Fibroblast of villous mesenchyme (primary cell): ENCODE measurements around the gene IFNA1. TPM values are rescaled to one million over a fixed set of nuclear protein-coding genes. Genes with fewer than 3 reads are reported as not detected.

ENCODE experiments used
- DNase-seq: peaks from one replicate; pipeline ENCODE4 v3.0.0-alpha.2; 2010; ENCODE audit warnings: low read depth
- H3K4me3 ChIP-seq: 2 replicates; pipeline ENCODE4 v1.5.1; 2011; ENCODE audit warnings: low read depth, mild to moderate bottlenecking, low read length
- CTCF ChIP-seq: IDR thresholded peaks from 2 replicates; pipeline ENCODE4 v1.5.1; 2012; ENCODE audit warnings: low read depth, mild to moderate bottlenecking, low read length; ENCODE audit not compliant: insufficient read depth
- total RNA-seq: library from RNA; depleted of rRNA; stranded (reverse); fragments of >200 nt; gene quantifications from 2 replicates; pipeline ENCODE4 v1.2.3, GENCODE V29; 2012

Gene IFNA1
- total RNA-seq, 1 donor, result not detected

- H3K4me3 ChIP-seq, result no peak overlapping the region
- TF ChIP-seq CTCF, result no peak
- no peak for DNase-seq
These were observed 36.1 kb upstream of the IFNA1 start for GRCh38 chr9:21404146-21404545.

- H3K4me3 ChIP-seq, result no peak within 1 kb of the TSS
- no peak for DNase-seq
- no peak for TF ChIP-seq CTCF
These were observed 31.4 kb upstream of the IFNA1 start, which contains the start of gene IFNA8 for GRCh38 chr9:21408817-21409216. Gene IFNA8, plus strand, starts transcription at chr9:21409117. Its CDS starts 60 bp downstream, at chr9:21409177.

- no peak for DNase-seq
- H3K4me3 ChIP-seq, result no peak overlapping the region
- no peak for TF ChIP-seq CTCF
These were observed 28.1 kb upstream of the IFNA1 start for GRCh38 chr9:21412107-21412506.

- H3K4me3 ChIP-seq, result no peak overlapping the region
- no peak for TF ChIP-seq CTCF
- no peak for DNase-seq
These were observed 27.1 kb upstream of the IFNA1 start for GRCh38 chr9:21413151-21413550.

GRCh38 chr9:21413624-21414023, 26.6 kb upstream of the IFNA1 start:
- no peak for DNase-seq
- H3K4me3 ChIP-seq, result no peak overlapping the region
- peak; percentile 49 for TF ChIP-seq CTCF

- no peak for DNase-seq
- no peak overlapping the region for H3K4me3 ChIP-seq
- TF ChIP-seq CTCF, result no peak
These were observed 25.9 kb upstream of the IFNA1 start for GRCh38 chr9:21414220-21414940.
